Measurements from ENCODE around the gene TOMM20.
"Not testable (repeated sequence)": the region's sequence is repeated elsewhere in the genome, so short reads cannot be mapped to it uniquely, and the experiment has no call there.

Gene TOMM20

DNA sequence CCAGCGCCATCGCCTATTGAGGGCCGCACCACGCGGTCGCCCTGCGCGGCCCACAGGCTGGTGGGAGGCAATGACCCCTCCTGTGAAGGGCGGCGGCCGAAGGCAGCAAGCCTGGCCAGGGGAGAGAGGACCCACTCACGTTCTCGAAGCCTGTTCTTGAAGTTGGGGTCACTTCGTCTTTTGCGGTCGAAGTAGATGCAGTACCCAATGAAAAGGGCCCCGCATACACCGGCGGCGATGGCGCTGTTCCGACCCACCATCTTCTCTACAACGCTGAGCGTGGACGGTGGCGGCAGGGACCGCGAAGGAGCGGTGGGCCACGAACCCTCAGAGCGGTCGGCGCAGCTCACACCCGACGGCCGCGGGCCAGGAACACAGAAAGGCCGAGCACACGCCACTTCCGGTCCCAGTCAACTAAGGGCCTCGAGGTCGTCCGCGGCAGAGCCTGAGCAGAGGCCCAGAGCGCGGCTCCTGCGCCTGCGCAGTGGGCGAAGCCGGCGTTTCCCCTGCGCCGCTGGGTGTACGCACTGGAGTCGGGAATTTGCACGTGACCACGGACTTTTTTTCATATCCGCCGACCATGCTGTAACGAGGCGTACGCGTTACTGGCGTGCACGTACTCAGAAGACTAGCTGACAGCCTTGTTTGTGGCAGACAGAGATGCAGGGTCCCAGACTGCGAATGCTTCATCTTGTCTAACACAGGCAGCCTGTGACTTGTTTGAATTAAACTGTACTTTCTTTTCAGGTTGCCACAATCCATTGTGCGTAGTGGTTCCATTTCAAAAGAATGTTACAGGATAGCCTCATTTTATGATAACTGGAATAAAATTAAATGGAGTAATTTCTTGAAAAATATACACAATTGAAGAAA, at the start of gene TOMM20:
TOMM20 (minus strand) TSS at position 382 of the 873 bp plus-strand sequence; CDS start at position 260, 122 bp downstream.
- in situ Hi-C loops (cut with HindIII; ENCODE audit: low pct_ligation_motif_present, low pct_unique_long_range_greater_than_20kb, low sequenced_read_pairs): no loop called here
- DNase-seq: peak; percentile 99

DNA sequence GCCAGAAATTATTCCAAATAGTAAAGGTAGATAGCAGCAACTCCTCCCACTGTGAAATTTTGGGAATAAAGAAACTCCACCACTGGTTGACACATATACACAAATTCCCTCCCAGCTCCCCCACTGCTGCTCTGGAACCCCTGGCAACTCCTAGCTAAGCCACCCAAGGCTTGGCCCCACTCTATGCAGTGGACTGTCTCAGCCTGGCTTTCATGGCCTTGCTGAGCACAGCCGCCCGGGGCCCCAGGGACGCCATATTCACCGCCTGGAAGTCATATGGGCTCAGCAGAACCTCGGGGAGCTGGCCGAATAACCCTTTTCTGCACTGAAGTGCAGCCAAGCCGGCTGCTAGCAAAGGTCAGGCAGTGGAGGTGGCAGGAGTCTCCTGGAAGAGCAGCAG, 47.8 kb upstream of the TOMM20 start:
- DNase-seq: no peak
- in situ Hi-C loops (cut with HindIII; ENCODE audit: low pct_ligation_motif_present, low pct_unique_long_range_greater_than_20kb, low sequenced_read_pairs): no loop called here

DNA sequence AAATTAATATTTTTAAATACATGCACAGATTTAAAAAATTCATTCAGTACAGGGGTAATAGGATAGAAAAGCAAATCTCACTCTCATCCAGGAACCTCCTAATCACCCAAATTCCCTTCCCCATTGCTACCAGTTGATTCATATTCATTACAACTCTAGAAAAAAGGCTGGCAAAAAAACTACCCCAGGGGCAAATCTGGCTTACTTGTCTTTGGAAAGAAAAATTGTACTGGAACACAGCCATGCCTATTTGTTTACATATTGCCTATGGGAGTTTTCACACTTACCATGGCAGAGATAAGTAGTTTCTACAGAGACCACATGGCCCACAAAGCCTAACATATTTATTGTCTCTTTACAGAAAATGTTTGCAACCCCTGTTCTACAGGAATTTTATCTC, 41.3 kb upstream of the TOMM20 start:
- no peak for DNase-seq
- in situ Hi-C loops (cut with HindIII; ENCODE audit: low pct_ligation_motif_present, low pct_unique_long_range_greater_than_20kb, low sequenced_read_pairs): no loop called here

DNA sequence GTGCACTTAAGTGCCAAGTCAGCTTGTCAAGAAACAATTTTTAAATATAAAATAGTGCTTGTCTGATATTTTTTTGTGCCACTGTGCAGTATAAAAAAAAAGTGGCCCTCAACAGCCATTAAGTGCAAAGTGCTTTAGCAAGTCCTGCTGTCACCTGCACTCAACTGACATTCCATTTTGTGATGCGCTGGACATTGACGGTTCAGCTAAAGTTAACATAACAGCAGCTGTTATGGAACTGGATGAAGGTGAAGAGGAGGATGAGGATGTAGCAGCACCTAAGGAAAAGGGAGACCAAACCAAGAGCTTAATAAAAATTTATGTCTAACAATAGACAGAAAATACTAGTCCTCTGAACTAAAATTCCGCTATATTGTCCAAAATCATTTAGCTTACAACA, 39.7 kb upstream of the TOMM20 start:
- in situ Hi-C loops (cut with HindIII; ENCODE audit: low pct_ligation_motif_present, low pct_unique_long_range_greater_than_20kb, low sequenced_read_pairs): no loop called here
- no peak for DNase-seq

DNA sequence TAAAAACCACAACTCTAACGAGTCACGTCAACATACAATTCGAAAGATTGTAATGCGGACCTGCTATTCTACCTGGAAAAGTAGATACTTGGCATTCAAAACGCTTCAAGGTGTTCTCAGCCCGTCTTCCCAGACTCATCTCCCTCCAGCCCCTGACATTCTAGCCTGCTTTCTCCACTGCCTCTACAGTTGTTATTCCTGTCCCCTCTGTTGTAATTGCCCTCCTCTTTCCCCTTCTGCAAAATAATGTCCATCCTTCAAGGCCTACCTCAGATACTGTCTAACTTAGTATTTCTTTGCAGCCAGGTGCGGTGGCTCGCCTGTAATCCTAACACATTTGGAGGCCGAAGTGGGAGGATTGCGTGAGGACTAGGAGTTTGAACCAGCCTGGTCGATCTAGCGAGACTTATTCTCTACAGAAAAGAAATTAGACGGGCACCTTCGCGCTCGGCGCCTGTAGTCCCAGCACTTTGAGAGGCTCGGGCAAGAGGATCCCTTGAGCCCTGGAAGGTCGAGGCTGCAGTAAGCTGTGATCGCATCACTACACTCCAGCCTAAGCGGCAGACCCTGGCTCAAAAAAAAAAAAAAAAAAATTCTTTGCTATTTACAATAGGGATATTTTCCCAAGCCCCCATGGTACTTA, 33.2 kb upstream of the TOMM20 start:
- in situ Hi-C loops (cut with HindIII; ENCODE audit: low pct_ligation_motif_present, low pct_unique_long_range_greater_than_20kb, low sequenced_read_pairs): no loop called here
- no peak for DNase-seq

DNA sequence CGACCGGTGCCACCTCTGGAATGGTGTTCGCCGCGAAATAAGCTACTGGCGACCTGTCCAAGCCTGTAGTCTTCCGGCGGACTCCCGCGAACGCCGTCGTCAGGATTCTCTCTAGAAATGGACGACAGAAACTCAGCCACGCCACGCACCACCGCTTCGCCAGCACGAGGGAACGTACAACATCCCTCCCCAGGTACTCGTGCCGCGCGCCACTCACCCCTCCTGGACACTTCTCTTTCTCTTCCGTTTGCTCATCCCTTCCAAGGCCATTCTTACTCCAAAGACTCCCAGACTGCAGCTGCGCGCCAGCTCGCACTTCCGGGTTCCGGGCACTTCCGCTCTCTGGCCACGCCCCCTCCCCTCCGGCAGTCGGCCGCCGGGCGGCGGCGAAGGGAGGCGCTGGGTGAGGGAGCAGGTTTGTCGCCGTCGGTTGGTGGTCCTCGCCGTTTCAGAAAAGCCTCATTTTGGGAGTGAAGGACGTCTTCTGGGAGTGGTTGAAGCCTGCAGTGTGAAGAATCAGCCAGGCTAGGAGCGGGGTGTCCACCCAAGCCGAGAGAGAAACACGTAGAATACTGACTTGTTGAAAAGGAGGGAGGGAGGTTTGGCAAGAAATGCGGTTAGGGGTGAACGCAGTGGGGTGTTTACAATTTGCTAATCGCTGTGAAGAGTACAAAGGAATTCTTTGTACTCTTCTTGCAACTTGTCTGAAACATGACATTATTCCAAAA, 32.5 kb upstream of the TOMM20 start, which contains the start of gene RBM34:
RBM34 (minus strand) TSS at position 294 of the 728 bp plus-strand sequence; CDS start at position 270, 24 bp downstream.
- in situ Hi-C loops (cut with HindIII; ENCODE audit: low pct_ligation_motif_present, low pct_unique_long_range_greater_than_20kb, low sequenced_read_pairs): no loop called here
- peak; percentile 94 for DNase-seq

DNA sequence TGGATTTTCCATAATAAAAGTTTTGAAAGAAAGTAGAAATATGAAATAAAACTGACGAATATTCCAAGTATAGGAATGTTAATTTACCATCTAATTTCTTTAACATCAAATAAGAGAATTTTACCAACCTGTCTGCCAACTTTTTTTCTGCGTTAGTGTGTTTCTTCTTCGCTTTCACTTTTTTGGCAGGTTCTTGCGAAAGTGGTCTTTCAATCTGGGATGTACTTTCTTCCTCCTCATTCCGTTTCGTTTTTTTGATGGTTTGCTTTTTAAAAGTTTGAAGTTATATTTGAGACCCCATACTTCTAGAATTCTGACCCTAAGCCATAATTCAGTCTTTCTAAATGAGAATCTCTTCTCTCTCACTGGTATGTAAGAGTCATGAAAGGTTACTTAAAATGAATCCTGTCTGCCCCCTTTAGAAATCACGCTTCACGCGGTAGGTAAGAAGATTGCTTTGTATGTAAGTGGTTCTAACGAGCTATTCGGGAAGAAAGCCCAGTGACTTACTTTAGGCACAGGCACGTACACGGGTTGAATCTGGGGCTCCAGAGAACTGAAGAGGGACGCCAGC, 31.8 kb upstream of the TOMM20 start:
- DNase-seq: peak; percentile 71
- in situ Hi-C loops (cut with HindIII; ENCODE audit: low pct_ligation_motif_present, low pct_unique_long_range_greater_than_20kb, low sequenced_read_pairs): no loop called here

DNA sequence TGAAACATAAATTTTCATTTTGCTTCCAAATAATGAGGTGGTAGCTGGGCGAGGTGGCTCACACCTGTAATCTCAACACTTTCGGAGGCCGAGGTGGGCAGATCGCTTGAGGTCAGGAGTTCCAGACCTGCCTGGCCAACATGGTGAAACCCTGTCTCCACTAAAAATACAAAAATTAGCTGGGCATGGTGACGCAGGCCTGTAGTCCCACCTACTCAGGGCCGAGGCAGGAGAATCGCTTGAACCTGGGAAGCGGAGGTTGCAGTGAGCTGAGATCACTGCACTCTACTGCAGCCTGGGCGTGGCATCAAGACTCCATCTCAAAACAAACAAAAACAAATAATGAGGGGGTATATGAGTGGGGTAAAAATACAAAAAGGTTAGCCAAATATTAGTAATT, 31.3 kb upstream of the TOMM20 start:
- DNase-seq; in situ Hi-C loops (cut with HindIII; ENCODE audit: low pct_ligation_motif_present, low pct_unique_long_range_greater_than_20kb, low sequenced_read_pairs): not testable (repeated sequence)

DNA sequence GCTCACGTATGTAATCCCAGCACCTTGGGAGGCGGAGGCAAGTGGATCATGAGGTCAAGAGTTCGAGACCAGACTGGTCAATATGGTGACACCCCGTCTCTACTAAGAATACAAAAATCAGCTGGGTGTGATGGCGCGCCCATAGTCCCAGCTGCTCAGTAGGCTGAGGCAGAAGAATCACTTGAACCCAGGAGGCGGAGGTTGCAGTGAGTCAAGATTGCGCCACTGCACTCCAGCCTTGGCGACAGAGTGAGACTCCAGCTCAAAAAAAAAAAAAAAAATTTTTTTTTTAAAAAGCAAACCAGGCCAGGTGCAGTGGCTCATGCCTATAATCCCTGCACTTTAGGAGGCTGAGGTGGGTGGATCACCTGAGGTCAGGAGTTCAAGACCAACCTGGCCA, 30.6 kb upstream of the TOMM20 start:
- DNase-seq; in situ Hi-C loops (cut with HindIII; ENCODE audit: low pct_ligation_motif_present, low pct_unique_long_range_greater_than_20kb, low sequenced_read_pairs): not testable (repeated sequence)

DNA sequence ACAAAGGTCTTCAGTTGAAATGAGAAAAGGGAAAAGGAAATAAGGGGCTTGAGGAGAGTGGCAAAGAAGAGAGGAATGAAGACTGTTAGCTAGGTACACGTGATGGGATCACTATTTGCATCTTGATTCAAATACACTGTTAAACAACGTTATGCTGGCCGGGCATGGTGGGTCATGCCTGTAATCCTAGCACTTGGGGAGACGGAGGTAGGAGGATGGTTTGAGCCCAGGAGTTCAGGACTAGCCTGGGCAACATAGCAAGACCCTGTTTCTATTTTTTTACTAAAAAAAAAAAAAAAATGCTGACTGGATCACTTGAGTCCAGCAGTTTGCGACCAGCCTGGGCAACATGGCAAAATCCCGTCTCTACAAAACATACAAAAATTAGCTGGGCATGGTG, 30.0 kb upstream of the TOMM20 start:
- DNase-seq: no peak
- in situ Hi-C loops (cut with HindIII; ENCODE audit: low pct_ligation_motif_present, low pct_unique_long_range_greater_than_20kb, low sequenced_read_pairs): no loop called here

DNA sequence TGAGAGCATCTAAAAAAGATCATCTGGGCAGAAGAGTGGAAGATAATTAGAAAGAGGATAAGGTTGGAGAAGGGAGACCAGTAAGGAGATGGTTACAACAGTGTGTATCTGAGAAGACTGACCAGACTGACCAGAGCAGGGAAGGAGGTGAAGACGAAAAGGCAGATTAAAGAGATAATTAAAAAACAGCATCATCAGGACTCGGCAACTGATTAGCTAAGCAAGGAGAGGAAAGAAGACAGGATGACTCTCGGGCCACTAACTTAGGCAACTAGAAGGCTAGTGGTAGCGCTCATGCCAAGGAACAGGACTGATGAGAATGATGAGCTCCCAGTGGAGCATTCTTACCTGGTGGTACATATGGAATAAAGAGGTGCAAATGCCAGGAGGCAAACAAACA, 28.5 kb upstream of the TOMM20 start:
- DNase-seq: no peak
- in situ Hi-C loops (cut with HindIII; ENCODE audit: low pct_ligation_motif_present, low pct_unique_long_range_greater_than_20kb, low sequenced_read_pairs): no loop called here

DNA sequence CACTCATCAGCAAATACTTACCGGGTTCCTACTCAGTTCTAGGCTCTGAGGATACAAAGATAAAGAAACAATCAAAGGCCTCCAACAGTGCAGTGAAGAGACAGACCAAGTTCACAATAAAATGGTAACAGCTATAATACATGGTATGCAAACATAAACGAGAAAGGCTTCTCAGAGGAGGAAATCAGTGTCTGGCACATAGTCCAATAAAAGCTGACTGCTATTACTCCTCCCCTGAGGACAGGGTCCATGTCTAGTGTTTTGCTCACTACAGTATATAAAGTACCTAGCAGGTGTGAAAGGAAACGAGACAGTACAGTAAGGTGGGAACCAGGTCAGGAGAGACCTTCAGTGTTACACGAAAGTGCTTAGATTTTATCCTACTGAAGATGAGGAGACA, 28.1 kb upstream of the TOMM20 start:
- in situ Hi-C loops (cut with HindIII; ENCODE audit: low pct_ligation_motif_present, low pct_unique_long_range_greater_than_20kb, low sequenced_read_pairs): no loop called here
- DNase-seq: no peak

DNA sequence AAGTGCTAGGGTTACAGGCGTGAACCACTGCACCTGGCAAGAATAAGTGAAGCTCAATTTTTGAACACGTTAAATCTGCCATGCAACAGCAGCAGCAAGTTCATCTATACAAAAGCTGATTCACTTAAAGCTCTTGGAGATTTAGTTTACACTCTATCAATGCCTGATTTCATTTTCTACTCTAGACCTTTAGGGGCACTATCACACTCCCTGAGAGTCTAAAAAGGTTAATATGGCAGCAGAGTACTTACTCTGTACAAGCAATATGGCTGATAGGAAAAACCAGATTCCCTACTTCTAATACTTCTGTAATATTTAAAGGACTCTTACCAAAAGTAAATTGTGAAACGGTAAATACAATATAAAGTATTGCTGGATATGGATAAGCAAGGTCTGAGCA, 27.6 kb upstream of the TOMM20 start:
- in situ Hi-C loops (cut with HindIII; ENCODE audit: low pct_ligation_motif_present, low pct_unique_long_range_greater_than_20kb, low sequenced_read_pairs): no loop called here
- no peak for DNase-seq

DNA sequence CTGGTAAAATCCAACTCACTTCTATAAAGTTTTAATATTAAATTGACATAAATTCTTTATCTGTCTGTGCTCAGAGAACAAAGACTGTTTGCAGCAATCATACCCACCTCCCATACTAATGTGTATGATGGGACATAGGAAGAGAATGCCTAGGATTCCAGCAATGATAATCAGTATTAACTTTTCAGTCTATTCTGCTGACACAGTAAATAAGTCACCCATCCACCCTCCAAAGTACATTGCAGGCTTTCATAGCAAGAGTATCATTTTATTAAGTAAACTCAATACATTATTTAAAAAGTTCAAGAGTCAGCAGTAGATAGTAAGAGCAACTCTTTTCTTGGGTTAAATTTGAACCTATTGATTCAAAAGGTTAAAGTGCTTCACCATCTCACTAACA, 23.6 kb upstream of the TOMM20 start:
- no peak for DNase-seq
- in situ Hi-C loops (cut with HindIII; ENCODE audit: low pct_ligation_motif_present, low pct_unique_long_range_greater_than_20kb, low sequenced_read_pairs): no loop called here

DNA sequence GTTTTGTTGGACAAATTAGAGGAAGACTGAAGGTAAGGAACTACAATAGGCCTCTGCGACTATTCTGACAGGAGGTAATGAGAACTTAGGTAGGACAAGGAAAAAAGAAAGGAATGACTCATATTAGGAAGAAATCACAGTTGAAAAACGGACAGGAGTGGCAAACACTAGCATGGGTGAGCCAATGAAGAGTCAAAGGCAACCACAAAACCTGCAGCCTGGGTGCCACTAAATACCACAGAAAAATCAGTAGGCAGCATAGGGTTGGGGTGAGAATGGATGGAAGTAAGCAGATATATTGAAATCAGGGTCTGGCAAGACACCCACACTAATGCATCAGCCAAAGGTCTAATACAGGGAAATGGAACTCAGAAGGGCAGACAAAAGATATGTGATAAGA, 22.4 kb upstream of the TOMM20 start:
- no peak for DNase-seq
- in situ Hi-C loops (cut with HindIII; ENCODE audit: low pct_ligation_motif_present, low pct_unique_long_range_greater_than_20kb, low sequenced_read_pairs): no loop called here

DNA sequence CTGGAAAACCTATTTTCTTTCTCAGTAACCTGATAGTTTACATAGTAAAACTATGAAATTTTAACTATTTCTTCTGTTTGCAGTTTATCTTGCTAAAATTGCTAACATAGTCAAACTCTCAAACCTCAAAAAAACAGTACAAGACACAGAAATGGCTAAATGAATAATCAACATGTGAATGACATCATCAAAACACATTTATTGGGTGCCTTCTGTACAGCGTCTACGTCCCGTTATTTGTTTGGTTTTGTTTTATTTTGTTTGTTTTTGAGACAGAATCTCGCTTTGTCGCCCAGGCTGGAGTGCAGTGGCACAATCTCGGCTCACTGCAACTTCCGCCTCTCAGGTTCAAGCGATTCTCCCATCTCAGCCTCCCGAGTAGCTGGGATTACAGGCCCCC, 21.2 kb upstream of the TOMM20 start:
- in situ Hi-C loops (cut with HindIII; ENCODE audit: low pct_ligation_motif_present, low pct_unique_long_range_greater_than_20kb, low sequenced_read_pairs): no loop called here
- DNase-seq: no peak

DNA sequence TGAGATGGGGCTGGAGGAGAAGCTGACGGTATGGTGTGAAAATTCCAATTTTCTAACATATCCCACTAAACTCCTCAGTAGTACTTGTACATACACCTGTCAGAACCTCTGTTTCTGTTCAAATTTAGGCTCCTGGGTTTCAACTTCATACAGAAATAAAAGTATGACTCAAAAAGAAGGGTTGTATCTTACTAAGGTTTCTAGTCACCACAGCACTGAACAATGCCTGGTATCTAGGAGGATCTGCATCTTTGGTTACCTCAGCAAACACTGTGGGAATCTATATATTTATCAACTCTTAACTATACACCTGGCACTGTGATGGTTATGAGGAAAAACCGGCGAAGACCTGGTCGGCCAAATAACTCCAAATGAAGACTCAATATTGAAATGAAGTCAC, 18.6 kb upstream of the TOMM20 start:
- in situ Hi-C loops (cut with HindIII; ENCODE audit: low pct_ligation_motif_present, low pct_unique_long_range_greater_than_20kb, low sequenced_read_pairs): no loop called here
- DNase-seq: no peak

DNA sequence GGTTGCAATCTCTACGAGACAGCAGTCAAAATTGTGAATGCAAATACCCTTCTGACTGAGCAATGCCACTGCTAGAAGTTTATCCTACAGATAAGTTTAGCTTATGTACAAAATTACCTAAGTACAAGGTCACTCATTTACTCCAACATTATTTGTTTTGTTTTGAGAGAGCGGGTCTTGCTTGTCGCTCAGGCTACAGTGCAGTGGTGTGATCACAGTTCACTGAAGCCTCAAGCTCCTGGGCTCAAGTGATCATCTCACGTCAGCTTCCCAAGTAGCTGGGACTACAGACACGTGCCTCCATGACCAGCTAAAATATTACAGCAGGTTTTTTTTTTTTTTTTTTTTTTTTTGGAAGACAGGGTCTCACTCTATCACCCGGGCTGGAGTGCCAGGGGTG, 17.0 kb upstream of the TOMM20 start:
- in situ Hi-C loops (cut with HindIII; ENCODE audit: low pct_ligation_motif_present, low pct_unique_long_range_greater_than_20kb, low sequenced_read_pairs): no loop called here
- no peak for DNase-seq

DNA sequence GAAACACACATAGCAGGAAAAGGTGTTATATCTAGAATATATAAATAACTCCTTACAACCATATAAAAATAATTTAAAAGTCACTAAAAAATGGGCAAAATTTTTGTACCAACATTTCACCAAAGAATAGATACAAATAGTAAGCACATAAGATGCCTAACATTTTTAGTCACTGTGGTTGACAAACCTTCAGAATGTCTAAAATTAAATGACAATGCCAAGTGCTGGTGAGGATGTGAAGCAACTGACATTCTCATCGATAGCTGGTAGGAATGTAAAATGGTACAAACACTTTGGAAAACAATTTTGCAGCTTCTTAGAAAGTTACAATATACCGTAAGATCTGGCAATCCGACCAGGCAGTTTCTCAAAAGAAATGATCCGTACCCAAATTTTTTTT, 14.4 kb upstream of the TOMM20 start:
- in situ Hi-C loops (cut with HindIII; ENCODE audit: low pct_ligation_motif_present, low pct_unique_long_range_greater_than_20kb, low sequenced_read_pairs): no loop called here

More for the DNA sequence above, 14.4 kb upstream of the TOMM20 start:
- no peak for DNase-seq
